B cell (primary cell): ENCODE data around the gene FUBP3. TPM values are rescaled to one million over a fixed set of nuclear protein-coding genes. Genes with fewer than 3 reads are reported as not detected.

Source experiments
- ATAC-seq: fragments of 200-7000 bp; cut with Tn5 transposase; one replicate; pipeline ENCODE4 v1.10.0; 2021; ENCODE audit warnings: low read depth, mild to moderate bottlenecking, moderate number of reproducible peaks, moderate library complexity
- CTCF ChIA-PET: fragments of 350-600 bp; sonication (Branson Sonifier 250); formaldehyde crosslinking; loops from one replicate; lab custom pipeline; 2021; ENCODE audit warnings: antibody characterized with exemption, inconsistent platforms; lab: Charles Lee
- POLR2A ChIA-PET: fragments of 350-600 bp; sonication (Branson Sonifier 250); formaldehyde crosslinking; loops from one replicate; lab custom pipeline; 2021; ENCODE audit warnings: antibody characterized with exemption; lab: Charles Lee
- DNase-seq: peaks from one replicate; pipeline ENCODE4 v3.0.0; 2013
- H2AFZ ChIP-seq: 2 replicates; pipeline ENCODE4 v1.6.1; 2012; ENCODE audit warnings: mild to moderate bottlenecking, low read depth, low read length; ENCODE audit not compliant: insufficient read depth, poor library complexity, severe bottlenecking
- H3K27ac ChIP-seq, 2 donors: 1 replicate in 1 of 2; 2 replicates in 1 of 2; pipeline ENCODE4 v1.5.1; 2012 to 2013; ENCODE audit warnings: low read length in 2 of 2, mild to moderate bottlenecking in 2 of 2, moderate library complexity in 1 of 2
- H3K27me3 ChIP-seq, 4 experiments: fragments of 200-600 bp in 1 of 4; sonication (generic) in 1 of 4; replicated peaks in 1 of 4; 1 replicate in 2 of 4; 2 replicates in 2 of 4; pipeline versions ENCODE4 v1.6.1 to v1.7.0; 2013 to 2016; ENCODE audit warnings: low read length in 3 of 4, mild to moderate bottlenecking in 2 of 4, mixed read lengths in 1 of 4, moderate library complexity in 1 of 4; ENCODE audit not compliant: insufficient read depth in 4 of 4, control insufficient read depth in 3 of 4; ENCODE audit errors: control extremely low read depth in 1 of 4
- H3K36me3 ChIP-seq, 2 experiments: replicated peaks in 1 of 2; 1 replicate in 1 of 2; 2 replicates in 1 of 2; pipeline versions ENCODE4 v1.6.1 to v1.7.1; 2013; ENCODE audit warnings: low read length in 1 of 2; ENCODE audit not compliant: insufficient read depth in 2 of 2, control insufficient read depth in 1 of 2; ENCODE audit errors: control extremely low read depth in 1 of 2, extremely low read depth in 1 of 2
- H3K4me1 ChIP-seq, 2 donors: fragments of 200-600 bp in 1 of 2; sonication (generic) in 1 of 2; 1 replicate in 1 of 2; 2 replicates in 1 of 2; pipeline versions ENCODE4 v1.5.1 to v1.6.1; 2013 to 2017; ENCODE audit warnings: low read length in 2 of 2; ENCODE audit not compliant: control insufficient read depth in 2 of 2, insufficient read depth in 2 of 2
- H3K4me2 ChIP-seq: replicated peaks from 2 replicates; pipeline ENCODE3; 2012; ENCODE audit warnings: mild to moderate bottlenecking, low read depth, low read length; ENCODE audit not compliant: poor library complexity, severe bottlenecking
- H3K4me3 ChIP-seq, 5 experiments: fragments of 200-600 bp in 1 of 5; sonication (generic) in 1 of 5; 1 replicate in 3 of 5; 2 replicates in 2 of 5; pipeline versions ENCODE4 v1.5.1 to v1.7.0; 2011 to 2016; ENCODE audit warnings: low read length in 4 of 5, mild to moderate bottlenecking in 4 of 5, low read depth in 2 of 5, control low read depth in 1 of 5, moderate library complexity in 1 of 5; ENCODE audit not compliant: insufficient read depth in 1 of 5; ENCODE audit errors: control extremely low read depth in 1 of 5, extremely low read depth in 1 of 5
- H3K79me2 ChIP-seq: fragments of 200-600 bp; sonication (generic); one replicate; pipeline ENCODE4 v1.6.0; 2016; ENCODE audit warnings: low read length; ENCODE audit not compliant: control insufficient read depth, insufficient read depth
- H3K9ac ChIP-seq: fragments of 200-600 bp; sonication (generic); 2 replicates; pipeline ENCODE4 v1.6.1; 2017; ENCODE audit warnings: mild to moderate bottlenecking, low read length, moderate library complexity
- H3K9me3 ChIP-seq, 3 donors: one replicate each; pipeline versions ENCODE4 v1.6.1 to v1.7.1; 2013; ENCODE audit warnings: low read length in 2 of 3; ENCODE audit not compliant: control insufficient read depth in 2 of 3, insufficient read depth in 1 of 3; ENCODE audit errors: control extremely low read depth in 1 of 3
- H4K20me1 ChIP-seq: 2 replicates; pipeline ENCODE4 v1.6.0; 2012; ENCODE audit warnings: mild to moderate bottlenecking, low read length; ENCODE audit not compliant: insufficient read depth, control insufficient read depth, poor library complexity, severe bottlenecking
- H3K27ac Mint-ChIP-seq: one replicate; pipeline ENCODE4 v1.8.0; 2021; ENCODE audit warnings: mixed read lengths
- H3K27me3 Mint-ChIP-seq: one replicate; pipeline ENCODE4 v1.8.0; 2021; ENCODE audit warnings: mixed read lengths
- H3K4me1 Mint-ChIP-seq: one replicate; pipeline ENCODE4 v1.8.0; 2021; ENCODE audit warnings: mixed read lengths
- H3K4me3 Mint-ChIP-seq: one replicate; pipeline ENCODE4 v1.8.0; 2021; ENCODE audit warnings: mixed read lengths
- H3K9me3 Mint-ChIP-seq: one replicate; pipeline ENCODE4 v1.8.0; 2022; ENCODE audit warnings: mixed read lengths; ENCODE audit not compliant: insufficient read depth
- CTCF ChIP-seq: fragments of 200-600 bp; IDR thresholded peaks from one replicate; pipeline ENCODE4 v1.8.0; 2022; ENCODE audit warnings: antibody characterized with exemption, mild to moderate bottlenecking
- EZH2 ChIP-seq: IDR thresholded peaks from 2 replicates; pipeline ENCODE4 v1.6.1; 2012; ENCODE audit warnings: borderline replicate concordance, low read depth, mild to moderate bottlenecking, moderate library complexity, low read length; ENCODE audit not compliant: insufficient read depth, poor library complexity, severe bottlenecking
- WGBS: methylation state at CpG from one replicate; pipeline ENCODE4 v1.1.5; 2013; ENCODE audit warnings: missing lambda C conversion rate; ENCODE audit not compliant: insufficient coverage; 5-methylcytosine and 5-hydroxymethylcytosine counted together
- intact Hi-C: fragments of 100-400 bp; cut with micrococcal nuclease; formaldehyde crosslinking; loops from one replicate; pipeline ENCODE4 v1.10.0; 2022
- polyA plus RNA-seq: library from polyadenylated mRNA; depleted of rRNA; stranded (reverse); fragments of >200 nt; gene quantifications from 2 replicates; pipeline ENCODE4 v1.2.3, GENCODE V29; 2012
- total RNA-seq, 2 donors: library from RNA; stranded (reverse); fragments of 120-200 nt in 1 of 2; gene quantifications; 1 replicate in 1 of 2; 2 replicates in 1 of 2; pipeline versions ENCODE4 v1.2.3 to v1.2.4, GENCODE V29; 2013 to 2022

The FUBP3 gene
- total and polyA plus RNA-seq, 2 donors (not counting 1 experiment from before 2014, with no cell fraction given) = 45.7 to 79.4 TPM

GRCh38 chr9:130610862-130611707, 31.7 kb downstream of the FUBP3 start:
- ChIA-PET CTCF (interaction anchor here (0.8 kb wide), 1 partner anchor 10 kb away, joined by 3 read pairs; no protein-coding TSS in a partner anchor), POLR2A (no interaction called here)
- DNase-seq = no peak
- Mint-ChIP-seq H3K27me3 (no peaks in the 10 kb centered on the region), H3K4me3 (no peak overlapping the region), H3K4me1 (no peaks in the 10 kb centered on the region), H3K27ac (no peak overlapping the region), H3K9me3 (no peaks in the 10 kb centered on the region)
- ATAC-seq = no peak
- H3K79me2 ChIP-seq = no peaks in the 10 kb centered on the region
- TF ChIP-seq CTCF (no peak), EZH2 (no peak)
- intact Hi-C loops = no loop called here
- H3K27ac ChIP-seq = no peak overlapping the region
- peaks cover 1 to 64% of the 10 kb centered on the region in 2 experiments for H3K36me3 ChIP-seq
- no peak overlapping the region for H3K4me3 ChIP-seq
- no peaks in the 10 kb centered on the region for H3K9me3 ChIP-seq
- no peak overlapping the region for H3K4me2 ChIP-seq
- 100% methylated on average over 3 of the region's 8 CpGs for WGBS
- H4K20me1 ChIP-seq = no peaks in the 10 kb centered on the region
- no peak overlapping the region for H3K9ac ChIP-seq
- H3K27me3 ChIP-seq = no peaks in the 10 kb centered on the region
- no peaks in the 10 kb centered on the region for H3K4me1 ChIP-seq
- H2AFZ ChIP-seq = no peak overlapping the region

- H3K4me2 ChIP-seq = no peak overlapping the region
- H3K9ac ChIP-seq = no peak overlapping the region
- H3K4me3 Mint-ChIP-seq = no peak overlapping the region
- 97% methylated on average over 8 of the region's 10 CpGs for WGBS
- ChIA-PET CTCF (no interaction called here), POLR2A (no interaction called here)
- no peak overlapping the region for H3K4me3 ChIP-seq
- no peak overlapping the region for H2AFZ ChIP-seq
- DNase-seq (no peak), ATAC-seq (no peak)
- no peaks in the 10 kb centered on the region for H3K27me3 Mint-ChIP-seq
- no peaks in the 10 kb centered on the region for H3K9me3 Mint-ChIP-seq
- no peaks in the 10 kb centered on the region for H3K27me3 ChIP-seq
- H4K20me1 ChIP-seq = no peaks in the 10 kb centered on the region
- peaks cover 5 to 95% of the 10 kb centered on the region in 2 experiments for H3K36me3 ChIP-seq
- no peaks in the 10 kb centered on the region for H3K4me1 ChIP-seq
- no peaks in the 10 kb centered on the region for H3K9me3 ChIP-seq
- no peak for TF ChIP-seq CTCF
- TF ChIP-seq EZH2 = no peak
- intact Hi-C loops = no loop called here
- no peaks in the 10 kb centered on the region for H3K4me1 Mint-ChIP-seq
- no peak overlapping the region for H3K27ac Mint-ChIP-seq
- H3K27ac ChIP-seq = no peak overlapping the region
- H3K79me2 ChIP-seq = no peaks in the 10 kb centered on the region
Observed at GRCh38 chr9:130616451-130616850, 37.1 kb downstream of the FUBP3 start.
